GM23338 (cell line): ENCODE results near the gene SLC7A6. TPM values are rescaled to one million over a fixed set of nuclear protein-coding genes. Genes with fewer than 3 reads are reported as not detected.
A peak's percentile ranks its signal among the peaks of the same experiment; 100 is the strongest.

Experiments
- ATAC-seq: fragments of 200-7000 bp; cut with Tn5 transposase; 3 replicates; pipeline ENCODE4 v1.9.1; 2020
- DNase-seq: peaks from one replicate; pipeline ENCODE4 v3.0.0-alpha.2; 2015; ENCODE audit warnings: low spot score
- H2AFZ ChIP-seq: fragments of 200-600 bp; sonication (generic); 2 replicates; pipeline ENCODE4 v1.8.0; 2016; ENCODE audit warnings: antibody characterized with exemption, mild to moderate bottlenecking, moderate library complexity
- H3F3A ChIP-seq: fragments of 200-600 bp; sonication (generic); replicated peaks from 2 replicates; pipeline ENCODE4 v1.8.0; 2017; ENCODE audit warnings: antibody characterized with exemption, mixed run types, low read depth
- H3K27ac ChIP-seq: fragments of 200-600 bp; sonication (generic); 2 replicates; pipeline ENCODE4 v1.6.1; 2016; ENCODE audit warnings: low read depth
- H3K27me3 ChIP-seq: fragments of 200-600 bp; sonication (generic); 2 replicates; pipeline ENCODE4 v1.8.0; 2016; ENCODE audit warnings: mild to moderate bottlenecking, mixed run types, moderate library complexity; ENCODE audit not compliant: insufficient read depth
- H3K36me3 ChIP-seq: fragments of 200-600 bp; sonication (generic); 2 replicates; pipeline ENCODE4 v1.8.0; 2016; ENCODE audit warnings: mild to moderate bottlenecking; ENCODE audit not compliant: insufficient read depth
- H3K4me1 ChIP-seq: fragments of 200-600 bp; sonication (generic); 2 replicates; pipeline ENCODE4 v1.8.0; 2016; ENCODE audit warnings: mild to moderate bottlenecking, moderate library complexity; ENCODE audit not compliant: insufficient read depth
- H3K4me2 ChIP-seq: fragments of 200-600 bp; sonication (generic); 2 replicates; pipeline ENCODE4 v1.7.1; 2017; ENCODE audit warnings: mixed run types
- H3K4me3 ChIP-seq: fragments of 200-600 bp; sonication (generic); 2 replicates; pipeline ENCODE4 v1.6.1; 2016; ENCODE audit warnings: mixed run types
- H3K79me2 ChIP-seq: fragments of 200-600 bp; sonication (generic); replicated peaks from 2 replicates; pipeline ENCODE4 v1.8.0; 2017; ENCODE audit warnings: mild to moderate bottlenecking; ENCODE audit not compliant: insufficient read depth
- H3K9me2 ChIP-seq: fragments of 200-600 bp; sonication (generic); 2 replicates; pipeline ENCODE4 v1.8.0; 2017; ENCODE audit not compliant: insufficient read depth
- H4K20me1 ChIP-seq: fragments of 200-600 bp; sonication (generic); replicated peaks from 2 replicates; pipeline ENCODE4 v1.8.0; 2017; ENCODE audit warnings: mild to moderate bottlenecking; ENCODE audit not compliant: insufficient read depth
- H3K27ac Mint-ChIP-seq: 2 replicates; pipeline ENCODE4 v1.8.0; 2020; ENCODE audit warnings: inconsistent platforms, mild to moderate bottlenecking, moderate library complexity, mixed read lengths
- H3K27me3 Mint-ChIP-seq: 3 replicates; pipeline ENCODE4 v1.8.0; 2022; ENCODE audit warnings: low read depth, mild to moderate bottlenecking, moderate library complexity, mixed read lengths, inconsistent platforms; ENCODE audit not compliant: insufficient read depth, poor library complexity
- H3K36me3 Mint-ChIP-seq: 3 replicates; pipeline ENCODE4 v1.8.0; 2021; ENCODE audit warnings: low read depth, mild to moderate bottlenecking, inconsistent platforms, moderate library complexity, mixed read lengths
- H3K4me1 Mint-ChIP-seq: 3 replicates; pipeline ENCODE4 v1.8.0; 2020; ENCODE audit warnings: mild to moderate bottlenecking, inconsistent platforms, mixed read lengths
- H3K4me3 Mint-ChIP-seq: 3 replicates; pipeline ENCODE4 v1.8.0; 2021; ENCODE audit warnings: moderate library complexity, mild to moderate bottlenecking, inconsistent platforms, mixed read lengths
- H3K9me3 Mint-ChIP-seq: 3 replicates; pipeline ENCODE4 v1.8.0; 2020; ENCODE audit warnings: moderate library complexity, mild to moderate bottlenecking, inconsistent platforms, mixed read lengths
- CTCF ChIP-seq, 2 experiments: fragments of 200-600 bp in 1 of 2; sonication (generic) in 1 of 2; conservative IDR thresholded peaks; 2 replicates each; pipeline versions ENCODE4 v1.5.1 to v1.6.1; 2016 to 2017; ENCODE audit warnings: antibody characterized with exemption in 2 of 2, low read depth in 2 of 2, mild to moderate bottlenecking in 2 of 2, moderate library complexity in 1 of 2
- ETS1 ChIP-seq: IDR thresholded peaks from 2 replicates; pipeline ENCODE4 v1.6.1; 2016; ENCODE audit warnings: antibody characterized with exemption
- REST ChIP-seq: IDR thresholded peaks from one replicate; pipeline ENCODE4 v1.6.1; 2018; ENCODE audit warnings: antibody characterized with exemption; ENCODE audit not compliant: unreplicated experiment
- STAT1 ChIP-seq: IDR thresholded peaks from one replicate; pipeline ENCODE4 v1.6.1; 2016; ENCODE audit warnings: antibody characterized with exemption; ENCODE audit not compliant: unreplicated experiment
- ZNF331 ChIP-seq: fragments of 250-450 bp; sonication (Bioruptor Pico); IDR thresholded peaks from 2 replicates; pipeline ENCODE4 v1.5.0; 2020; ENCODE audit warnings: low read depth, mild to moderate bottlenecking, moderate library complexity
- polyA plus RNA-seq: library from polyadenylated mRNA; unstranded; fragments of >200 nt; fragmentation: Nextera tagmentation; extraction: Ambion mirVana; gene quantifications from 2 replicates; pipeline ENCODE4 v1.2.1, GENCODE V29; 2016
- total RNA-seq: library from RNA; depleted of rRNA; stranded (reverse); fragments of >200 nt; shearing (Covaris generic); gene quantifications from 2 replicates; pipeline ENCODE4 v1.2.3, GENCODE V29; 2014

Gene SLC7A6
- total and polyA plus RNA-seq, 2 experiments from 2014 or later, result 16.6 to 30.9 TPM

GRCh38 chr16:68324780-68325357, 60.5 kb downstream of the SLC7A6 start (continued):
- TF ChIP-seq REST, result no peak

- Histone ChIP-seq H3K36me3 (peaks cover 12% of the 10 kb centered on the region; the same call in 1 of the 2 replicates), H2AFZ (no peak overlapping the region), H3F3A (no peaks in the 10 kb centered on the region), H3K4me2 (no peak overlapping the region), H3K4me1 (no peaks in the 10 kb centered on the region), H4K20me1 (no peaks in the 10 kb centered on the region), H3K4me3 (no peak overlapping the region), H3K27me3 (no peaks in the 10 kb centered on the region), H3K9me2 (no peaks in the 10 kb centered on the region), H3K27ac (0 out of 2 replicates have a peak overlapping the region, but pooled peaks have one; percentile 11), H3K79me2 (no peaks in the 10 kb centered on the region)
- H3K36me3 Mint-ChIP-seq, result peaks cover 33% of the 10 kb centered on the region
- no peak overlapping the region for H3K4me3 Mint-ChIP-seq
- peak; percentile 100 for ATAC-seq
- peak; percentile 96 for DNase-seq
- no peak overlapping the region for H3K27ac Mint-ChIP-seq
- TF ChIP-seq STAT1 (no peak), CTCF (conservative IDR thresholded peaks at IDR 0.05; ENCODE audit: low read depth in 2 of 2) (peak; percentile 89 to 97)
- H3K9me3 Mint-ChIP-seq, result no peaks in the 10 kb centered on the region
- peaks cover 2% of the 10 kb centered on the region for H3K27me3 Mint-ChIP-seq
- H3K4me1 Mint-ChIP-seq, result peaks cover 3% of the 10 kb centered on the region; the same call in 1 of the 3 replicates
Measured at GRCh38 chr16:68328151-68328859, 64.0 kb downstream of the SLC7A6 start.

- Histone ChIP-seq H3K9me2 (no peaks in the 10 kb centered on the region), H3K36me3 (peaks cover 12% of the 10 kb centered on the region; the same call in 1 of the 2 replicates), H3K4me3 (no peak overlapping the region), H3K27me3 (no peaks in the 10 kb centered on the region), H4K20me1 (no peaks in the 10 kb centered on the region), H3K4me1 (no peaks in the 10 kb centered on the region), H3K4me2 (no peak overlapping the region), H3F3A (no peaks in the 10 kb centered on the region), H2AFZ (no peak overlapping the region), H3K27ac (no peak overlapping the region), H3K79me2 (no peaks in the 10 kb centered on the region)
- Mint-ChIP-seq H3K36me3 (peaks cover 30% of the 10 kb centered on the region), H3K27me3 (no peaks in the 10 kb centered on the region), H3K4me3 (no peak overlapping the region), H3K9me3 (no peaks in the 10 kb centered on the region), H3K4me1 (peaks cover 3% of the 10 kb centered on the region; the same call in 1 of the 3 replicates), H3K27ac (no peak overlapping the region)
- DNase-seq, result no peak
- ATAC-seq, result no peak
- TF ChIP-seq ETS1 (no peak), CTCF (conservative IDR thresholded peaks at IDR 0.05; ENCODE audit: low read depth in 2 of 2) (no peak), ZNF331 (CRISPR knock-in tag) (no peak)
Measured at GRCh38 chr16:68328860-68329390, 64.6 kb downstream of the SLC7A6 start.
